ENCODE data around the gene PERCC1. TPM values are rescaled to one million over a fixed set of nuclear protein-coding genes. Genes with fewer than 3 reads are reported as not detected.
A peak's percentile ranks its signal among the peaks of the same experiment; 100 is the strongest.
"Not testable (repeated sequence)": the region's sequence is repeated elsewhere in the genome, so short reads cannot be mapped to it uniquely, and the experiment has no call there.

PERCC1 gene
- total RNA-seq, 4 donors from 2014 or later = not detected

DNA sequence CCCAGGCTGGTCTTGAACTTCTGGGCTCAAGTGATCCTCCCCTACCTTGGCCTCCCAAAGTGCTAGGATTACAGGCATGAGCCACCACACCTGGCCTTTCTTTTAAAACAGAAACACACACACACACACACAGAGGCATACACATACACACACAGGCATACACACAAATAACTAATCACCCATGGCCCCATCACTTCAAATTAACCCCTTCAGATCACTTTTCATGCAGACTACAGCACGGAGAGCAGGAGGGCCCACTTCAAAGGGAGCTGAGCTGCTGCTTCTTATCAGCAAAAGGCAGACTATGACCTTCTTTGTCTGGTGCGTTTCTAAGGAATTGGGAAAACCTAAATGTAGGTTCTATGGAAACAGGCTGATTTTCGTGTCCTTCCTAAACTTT lies 42.1 kb downstream of the PERCC1 start:
- intact Hi-C loops (cut with DNase I; ENCODE audit: low total_unique reads) = no loop called here
- Histone ChIP-seq H3K4me3 (no peak overlapping the region), H3K27me3 (no peaks in the 10 kb centered on the region), H3K9me3 (no peaks in the 10 kb centered on the region), H3K27ac (no peak overlapping the region), H3K4me1 (no peaks in the 10 kb centered on the region), H3K36me3 (no peaks in the 10 kb centered on the region)
- TF ChIP-seq POLR2A (IDR thresholded peaks at IDR 0.05) = no peak
- TF ChIP-seq, protein P1, sequence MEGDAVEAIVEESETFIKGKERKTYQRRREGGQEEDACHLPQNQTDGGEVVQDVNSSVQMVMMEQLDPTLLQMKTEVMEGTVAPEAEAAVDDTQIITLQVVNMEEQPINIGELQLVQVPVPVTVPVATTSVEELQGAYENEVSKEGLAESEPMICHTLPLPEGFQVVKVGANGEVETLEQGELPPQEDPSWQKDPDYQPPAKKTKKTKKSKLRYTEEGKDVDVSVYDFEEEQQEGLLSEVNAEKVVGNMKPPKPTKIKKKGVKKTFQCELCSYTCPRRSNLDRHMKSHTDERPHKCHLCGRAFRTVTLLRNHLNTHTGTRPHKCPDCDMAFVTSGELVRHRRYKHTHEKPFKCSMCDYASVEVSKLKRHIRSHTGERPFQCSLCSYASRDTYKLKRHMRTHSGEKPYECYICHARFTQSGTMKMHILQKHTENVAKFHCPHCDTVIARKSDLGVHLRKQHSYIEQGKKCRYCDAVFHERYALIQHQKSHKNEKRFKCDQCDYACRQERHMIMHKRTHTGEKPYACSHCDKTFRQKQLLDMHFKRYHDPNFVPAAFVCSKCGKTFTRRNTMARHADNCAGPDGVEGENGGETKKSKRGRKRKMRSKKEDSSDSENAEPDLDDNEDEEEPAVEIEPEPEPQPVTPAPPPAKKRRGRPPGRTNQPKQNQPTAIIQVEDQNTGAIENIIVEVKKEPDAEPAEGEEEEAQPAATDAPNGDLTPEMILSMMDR (IDR thresholded peaks at IDR 0.05) = no peak
- no peak for DNase-seq

DNA sequence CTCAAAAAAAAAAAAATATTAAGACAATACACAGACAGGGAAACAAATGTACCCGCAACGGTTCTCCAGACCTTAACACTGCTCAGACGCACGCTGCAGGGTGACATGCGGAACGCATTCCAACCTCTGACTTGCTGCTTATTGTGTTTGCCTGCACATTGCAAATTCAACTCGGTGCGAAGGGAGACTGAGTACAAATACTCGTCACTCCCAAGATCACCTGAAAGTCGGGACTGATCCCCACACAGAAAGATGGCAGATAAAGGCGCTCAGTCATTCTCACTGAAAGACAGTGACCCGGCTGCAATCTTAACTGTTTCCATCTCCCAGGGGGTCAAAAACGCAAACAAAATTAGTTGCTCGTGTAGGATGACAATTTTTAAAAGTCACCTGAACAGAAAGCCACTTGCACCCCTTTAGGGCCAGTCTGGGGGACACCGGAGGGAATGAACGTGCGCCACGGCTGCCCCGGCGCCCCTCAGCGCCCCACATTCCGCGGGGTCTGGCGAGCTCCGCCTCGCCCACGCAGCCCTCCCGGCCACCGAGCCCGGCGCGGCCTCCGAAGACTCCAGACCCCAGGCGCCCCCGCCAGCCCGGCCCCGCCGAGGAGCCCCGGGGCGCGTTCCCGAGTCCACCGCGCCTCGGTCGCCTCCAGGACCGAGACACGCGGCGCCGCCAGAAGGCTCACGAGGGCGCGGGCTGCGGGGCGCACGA lies 43.4 kb downstream of the PERCC1 start:
- H3K4me3 ChIP-seq = peak overlapping the region; percentile 59 to 84
- TF ChIP-seq, protein P1 (IDR thresholded peaks at IDR 0.05) = no peak
- no peak for TF ChIP-seq POLR2A (IDR thresholded peaks at IDR 0.05)
- H3K9me3 ChIP-seq = no peaks in the 10 kb centered on the region
- peak overlapping the region; percentile 80 to 89 for H3K27ac ChIP-seq
- no peaks in the 10 kb centered on the region for H3K4me1 ChIP-seq
- no peaks in the 10 kb centered on the region for H3K27me3 ChIP-seq
- no peak for DNase-seq
- intact Hi-C loops (cut with DNase I; ENCODE audit: low total_unique reads) = no loop called here
- no peaks in the 10 kb centered on the region for H3K36me3 ChIP-seq

DNA sequence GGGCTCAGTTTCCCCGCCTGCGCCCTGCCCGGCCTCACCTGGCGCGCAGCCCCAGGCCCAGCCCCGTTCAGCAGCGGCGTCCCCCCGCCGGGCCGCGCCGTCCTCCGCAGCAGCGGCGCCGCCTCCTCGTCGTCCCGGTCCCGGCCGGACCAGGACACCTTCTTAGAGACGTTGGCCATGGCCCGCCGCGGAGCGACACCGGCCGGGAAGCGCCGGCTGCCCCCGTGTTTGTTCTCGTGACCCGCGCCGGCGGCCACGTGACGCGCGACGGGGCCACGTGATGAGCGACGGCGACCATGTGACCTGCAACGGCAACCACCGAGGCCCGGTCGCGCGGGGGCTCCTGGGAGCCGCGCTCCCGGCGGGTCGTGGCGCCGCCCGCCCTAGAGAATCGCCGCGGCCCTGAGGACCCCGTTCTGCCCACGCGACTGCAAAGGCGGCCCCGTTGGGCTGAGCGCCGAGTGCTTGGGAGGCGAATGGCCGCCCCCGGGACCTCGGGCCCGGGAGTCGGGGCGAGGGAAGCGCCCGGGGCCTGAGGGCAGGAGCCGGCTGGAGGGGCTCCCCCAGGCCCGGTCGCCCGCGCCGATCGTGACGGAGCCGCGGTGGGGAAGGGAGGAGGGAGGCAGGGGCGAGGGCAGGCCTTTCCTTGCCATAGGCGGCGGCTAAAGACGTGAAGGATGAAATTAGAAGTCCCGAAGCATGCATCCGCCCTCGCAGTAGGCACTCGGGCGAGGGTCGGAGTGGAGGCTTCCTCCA lies 44.1 kb downstream of the PERCC1 start, which contains the start of gene CLCN7:
TSS of gene CLCN7 (minus strand) at position 233 of the 756 bp plus-strand sequence. CDS start at position 179, 54 bp downstream.
- Histone ChIP-seq H3K9me3 (no peaks in the 10 kb centered on the region), H3K27ac (peak within 1 kb of the TSS; percentile 80 to 89), H3K36me3 (no peaks in the 10 kb centered on the region), H3K4me3 (peak within 1 kb of the TSS; percentile 59 to 84), H3K27me3 (no peaks in the 10 kb centered on the region), H3K4me1 (no peaks in the 10 kb centered on the region)
- peak; percentile 82 to 91 for TF ChIP-seq POLR2A (IDR thresholded peaks at IDR 0.05)
- TF ChIP-seq, protein P1 (IDR thresholded peaks at IDR 0.05) = peak in 2 of 4 experiments; percentile 19 to 43
- intact Hi-C loops (cut with DNase I; ENCODE audit: low total_unique reads) = no loop called here
- peak; percentile 89 for DNase-seq

DNA sequence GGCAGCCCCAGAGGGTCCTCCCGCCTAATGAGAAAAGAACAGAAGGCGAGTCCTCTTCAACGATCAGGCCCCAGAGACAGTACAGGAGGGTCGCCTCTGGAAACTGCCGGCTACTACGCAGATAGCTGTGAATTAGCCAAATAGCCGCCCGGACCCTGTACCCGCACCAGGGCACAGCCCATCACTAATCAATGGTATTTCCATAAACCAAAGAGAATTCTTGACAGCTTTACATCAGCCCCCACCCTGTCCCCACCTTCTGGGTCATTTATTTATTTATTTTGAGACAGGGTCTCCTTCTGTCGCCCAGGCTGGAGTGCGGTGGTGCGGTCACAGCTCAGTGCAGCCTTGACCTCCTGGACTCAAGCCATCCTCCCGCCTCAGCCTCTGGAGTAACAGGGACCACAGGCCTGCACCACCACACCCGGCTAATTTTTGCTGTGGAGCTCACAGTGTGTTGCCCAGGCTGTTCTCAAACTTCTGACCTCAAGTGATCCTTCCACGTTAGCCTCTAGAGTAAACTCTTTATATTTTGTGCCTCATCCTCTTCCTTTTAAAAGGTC lies 44.8 kb downstream of the PERCC1 start:
- intact Hi-C loops (cut with DNase I; ENCODE audit: low total_unique reads) = no loop called here
- peak overlapping the region; percentile 80 to 89 for H3K27ac ChIP-seq
- H3K9me3 ChIP-seq = no peaks in the 10 kb centered on the region
- H3K4me1 ChIP-seq = no peaks in the 10 kb centered on the region
- no peaks in the 10 kb centered on the region for H3K36me3 ChIP-seq
- DNase-seq = no peak
- peak overlapping the region; percentile 59 to 84 for H3K4me3 ChIP-seq
- no peaks in the 10 kb centered on the region for H3K27me3 ChIP-seq
- TF ChIP-seq, protein P1 (IDR thresholded peaks at IDR 0.05) = no peak
- no peak for TF ChIP-seq POLR2A (IDR thresholded peaks at IDR 0.05)

DNA sequence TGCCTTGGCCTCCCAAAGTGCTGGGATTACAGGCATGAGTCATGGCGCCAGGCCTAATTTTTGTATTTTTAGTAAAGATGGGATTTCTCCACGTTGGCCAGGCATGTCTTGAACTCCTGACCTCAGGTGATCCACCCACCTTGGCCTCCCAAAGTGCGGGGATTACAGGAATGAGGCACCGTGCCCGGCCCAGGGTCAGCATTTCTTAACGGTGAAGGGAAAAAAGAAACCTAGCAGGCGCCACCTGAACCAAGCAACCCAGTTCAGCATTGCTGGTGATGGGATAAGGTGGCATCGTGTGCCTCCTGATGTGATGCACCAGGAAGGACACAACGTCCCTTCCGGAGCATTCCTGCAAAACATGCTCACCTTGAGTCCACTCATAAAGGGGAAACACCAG lies 46.2 kb downstream of the PERCC1 start:
- no peak for TF ChIP-seq POLR2A (IDR thresholded peaks at IDR 0.05)
- TF ChIP-seq, protein P1 (IDR thresholded peaks at IDR 0.05) = no peak
- intact Hi-C loops (cut with DNase I; ENCODE audit: low total_unique reads) = no loop called here
- Histone ChIP-seq H3K27me3 (no peaks in the 10 kb centered on the region), H3K4me3 (no peak overlapping the region), H3K36me3 (no peaks in the 10 kb centered on the region), H3K9me3 (no peaks in the 10 kb centered on the region), H3K4me1 (no peaks in the 10 kb centered on the region), H3K27ac (no peak overlapping the region)
- no peak for DNase-seq

DNA sequence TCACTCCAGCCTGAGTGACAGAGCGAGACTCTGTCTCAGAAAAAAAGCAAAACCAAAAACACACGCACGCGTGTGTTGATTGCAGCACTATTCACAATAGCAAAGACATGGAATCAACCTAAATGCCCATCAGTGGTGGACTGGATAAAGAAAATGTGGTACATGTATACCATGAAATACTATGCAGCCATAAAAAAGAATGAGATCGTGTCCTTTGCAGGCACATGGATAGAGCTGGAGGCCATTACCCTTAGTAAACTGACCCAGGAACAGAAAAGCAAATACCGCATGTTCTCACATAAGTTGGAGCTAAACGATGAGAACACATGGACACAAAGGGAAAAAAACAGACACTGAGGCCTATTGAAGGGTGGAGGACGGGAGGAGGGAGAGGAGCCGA lies 48.1 kb downstream of the PERCC1 start:
- H3K4me1 ChIP-seq; intact Hi-C loops (cut with DNase I; ENCODE audit: low total_unique reads); H3K4me3 ChIP-seq: not testable (repeated sequence)

More for the DNA sequence above, 48.1 kb downstream of the PERCC1 start:
- H3K27me3 ChIP-seq, H3K9me3 ChIP-seq, H3K36me3 ChIP-seq, H3K27ac ChIP-seq, DNase-seq: not testable (repeated sequence)
